Activated CD8-positive, alpha-beta memory T cell treated with anti-CD3 and anti-CD28 coated beads for 48 hours (primary cell): Measurements from ENCODE around the gene COL27A1.

Experiments used
- DNase-seq, 3 experiments: peaks; one replicate each; pipeline ENCODE4 v3.0.0-alpha.2; 2020; ENCODE audit warnings: low read depth in 2 of 3, low spot score in 2 of 3

COL27A1 gene

GRCh38 chr9:114166614-114167572, 11.6 kb downstream of the COL27A1 start:
- no peak for DNase-seq

GRCh38 chr9:114167591-114168091, 12.3 kb downstream of the COL27A1 start:
- no peak for DNase-seq

- no peak for DNase-seq
Observed at GRCh38 chr9:114168281-114169028, 13.1 kb downstream of the COL27A1 start.

- DNase-seq: no peak
Observed at GRCh38 chr9:114169029-114169951, 14.0 kb downstream of the COL27A1 start.

GRCh38 chr9:114169952-114170770, 14.8 kb downstream of the COL27A1 start:
- no peak for DNase-seq

GRCh38 chr9:114170771-114171461, 15.6 kb downstream of the COL27A1 start:
- no peak for DNase-seq

- no peak for DNase-seq
Observed at GRCh38 chr9:114171500-114171899, 16.2 kb downstream of the COL27A1 start.

GRCh38 chr9:114172981-114173833, 17.9 kb downstream of the COL27A1 start:
- no peak for DNase-seq

GRCh38 chr9:114174557-114174875, 19.2 kb downstream of the COL27A1 start:
- no peak for DNase-seq

GRCh38 chr9:114174876-114175771, 19.8 kb downstream of the COL27A1 start:
- DNase-seq: no peak

- DNase-seq: no peak
Observed at GRCh38 chr9:114176624-114177291, 21.4 kb downstream of the COL27A1 start.

GRCh38 chr9:114177423-114178064, 22.2 kb downstream of the COL27A1 start:
- no peak for DNase-seq

- DNase-seq: no peak
Observed at GRCh38 chr9:114178076-114178475, 22.7 kb downstream of the COL27A1 start.

- no peak for DNase-seq
Observed at GRCh38 chr9:114178756-114179450, 23.6 kb downstream of the COL27A1 start.

GRCh38 chr9:114179516-114179915, 24.2 kb downstream of the COL27A1 start:
- no peak for DNase-seq
